Upper lobe of left lung (tissue), 4 donors: ENCODE measurements around the gene CFTR.

Source experiments
- CTCF ChIP-seq, 6 experiments: fragments of 450-650 bp in 4 of 6; fragments of 200-600 bp in 2 of 6; sonication (generic) in 2 of 6; IDR thresholded peaks; one replicate each; pipeline ENCODE4 v1.5.1; 2016 to 2019; ENCODE audit warnings: antibody characterized with exemption in 6 of 6
- EP300 ChIP-seq, 4 donors: sonication (generic); formaldehyde crosslinking; IDR thresholded peaks; one replicate each; pipeline ENCODE4 v1.5.1; 2017; ENCODE audit warnings: antibody characterized with exemption in 4 of 4, control low read depth in 2 of 4

GRCh38 chr7:117686311-117686935 is 206.6 kb downstream of the CFTR start:
- TF ChIP-seq CTCF (IDR thresholded peaks at IDR 0.05) (no peak), EP300 (IDR thresholded peaks at IDR 0.05) (no peak)
